Keratinocyte (primary cell): ENCODE data around the gene SP4.

Experiments
- EZH2 ChIP-seq: IDR thresholded peaks from one replicate; pipeline ENCODE4 v1.6.1; 2012; ENCODE audit warnings: inconsistent platforms, mild to moderate bottlenecking, low read length, moderate library complexity
- TF ChIP-seq, protein P1 (sequence below), 3 experiments: IDR thresholded peaks in 1 of 3; conservative IDR thresholded peaks in 1 of 3; optimal IDR thresholded peaks in 1 of 3; 2 replicates in 2 of 3; 3 replicates in 1 of 3; pipeline versions ENCODE3 to v1.5.1; 2011; ENCODE audit warnings: low read length in 3 of 3, mild to moderate bottlenecking in 3 of 3, moderate library complexity in 2 of 3, control low read depth in 1 of 3, inconsistent platforms in 1 of 3; ENCODE audit not compliant: insufficient read depth in 2 of 3; ENCODE audit errors: extremely low read depth in 1 of 3

DNA sequence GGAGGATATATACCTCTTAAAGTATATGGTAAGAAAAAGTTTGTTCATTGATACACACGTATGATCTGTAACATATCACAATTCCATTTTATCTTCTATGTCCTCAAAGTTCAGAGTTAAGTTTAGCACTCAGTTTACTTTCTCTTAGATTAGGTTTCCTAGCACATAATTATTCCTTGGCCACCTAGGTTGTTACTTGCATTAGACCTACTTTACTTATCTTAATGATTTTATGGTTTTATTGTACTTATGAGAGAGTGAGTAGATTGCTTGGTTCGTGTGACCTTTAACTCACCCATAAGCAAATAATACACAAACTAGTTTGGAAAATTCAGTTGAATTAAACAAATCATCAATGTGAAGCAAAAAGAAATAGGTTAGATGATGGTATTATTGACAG is 33.9 kb upstream of the SP4 start:
- TF ChIP-seq, protein P1, sequence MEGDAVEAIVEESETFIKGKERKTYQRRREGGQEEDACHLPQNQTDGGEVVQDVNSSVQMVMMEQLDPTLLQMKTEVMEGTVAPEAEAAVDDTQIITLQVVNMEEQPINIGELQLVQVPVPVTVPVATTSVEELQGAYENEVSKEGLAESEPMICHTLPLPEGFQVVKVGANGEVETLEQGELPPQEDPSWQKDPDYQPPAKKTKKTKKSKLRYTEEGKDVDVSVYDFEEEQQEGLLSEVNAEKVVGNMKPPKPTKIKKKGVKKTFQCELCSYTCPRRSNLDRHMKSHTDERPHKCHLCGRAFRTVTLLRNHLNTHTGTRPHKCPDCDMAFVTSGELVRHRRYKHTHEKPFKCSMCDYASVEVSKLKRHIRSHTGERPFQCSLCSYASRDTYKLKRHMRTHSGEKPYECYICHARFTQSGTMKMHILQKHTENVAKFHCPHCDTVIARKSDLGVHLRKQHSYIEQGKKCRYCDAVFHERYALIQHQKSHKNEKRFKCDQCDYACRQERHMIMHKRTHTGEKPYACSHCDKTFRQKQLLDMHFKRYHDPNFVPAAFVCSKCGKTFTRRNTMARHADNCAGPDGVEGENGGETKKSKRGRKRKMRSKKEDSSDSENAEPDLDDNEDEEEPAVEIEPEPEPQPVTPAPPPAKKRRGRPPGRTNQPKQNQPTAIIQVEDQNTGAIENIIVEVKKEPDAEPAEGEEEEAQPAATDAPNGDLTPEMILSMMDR (optimal IDR thresholded peaks at IDR 0.05 in 1 of 3, IDR thresholded peaks at IDR 0.05 in 1 of 3, conservative IDR thresholded peaks at IDR 0.05 in 1 of 3; ENCODE audit: extremely low read depth in 1 of 3, insufficient read depth in 2 of 3, low read length in 3 of 3) = no peak
- no peak for TF ChIP-seq EZH2
